IMR-90 (cell line): Measurements from ENCODE around the gene TGFB2. TPM values are rescaled to one million over a fixed set of nuclear protein-coding genes. Genes with fewer than 3 reads are reported as not detected.
A peak's percentile ranks its signal among the peaks of the same experiment; 100 is the strongest.

Source experiments
- ATAC-seq: fragments of 200-7000 bp; cut with Tn5 transposase; 2 replicates; pipeline ENCODE4 v1.9.1; 2020; ENCODE audit warnings: low read depth, mild to moderate bottlenecking, moderate library complexity
- BruUV-seq: library from RNA; stranded (reverse); fragments of 400-500 nt; replicated peaks from 2 replicates; lab custom pipeline; 2021; lab: Mats Ljungman, UMichigan
- CTCF ChIA-PET: fragments of 300-600 bp; formaldehyde crosslinking; extraction: SDS; loops from one replicate; lab custom pipeline; 2021; ENCODE audit warnings: antibody characterized with exemption; lab: Yijun Ruan, JAX
- POLR2A ChIA-PET: fragments of 300-600 bp; sonication (Branson Sonifier 250); formaldehyde crosslinking; loops from one replicate; lab custom pipeline; 2022; ENCODE audit warnings: antibody characterized with exemption; ENCODE audit not compliant: unreplicated experiment; lab: Charles Lee
- DNase-seq: peaks from one replicate; pipeline ENCODE4 v3.0.0; 2013
- H2AFZ ChIP-seq: replicated peaks from 2 replicates; pipeline ENCODE3; 2013; ENCODE audit warnings: low read length, mild to moderate bottlenecking; ENCODE audit not compliant: poor library complexity
- H2AK5ac ChIP-seq: 2 replicates; pipeline ENCODE4 v1.6.1; 2013; ENCODE audit warnings: low read depth, low read length, inconsistent platforms
- H2AK9ac ChIP-seq: replicated peaks from 2 replicates; pipeline ENCODE3; 2013; ENCODE audit warnings: mild to moderate bottlenecking, low read depth, low read length, moderate library complexity; ENCODE audit not compliant: poor library complexity
- H2BK120ac ChIP-seq: 2 replicates; pipeline ENCODE4 v1.6.1; 2013; ENCODE audit warnings: low read depth, low read length, inconsistent platforms
- H2BK15ac ChIP-seq: 3 replicates; pipeline ENCODE4 v1.6.1; 2013; ENCODE audit warnings: low read depth, low read length, inconsistent platforms
- H2BK20ac ChIP-seq: 2 replicates; pipeline ENCODE4 v1.6.1; 2013; ENCODE audit warnings: low read depth, mild to moderate bottlenecking, inconsistent platforms, low read length, moderate library complexity
- H2BK5ac ChIP-seq: 2 replicates; pipeline ENCODE4 v1.6.1; 2013; ENCODE audit warnings: mild to moderate bottlenecking, low read depth, low read length, inconsistent platforms; ENCODE audit not compliant: poor library complexity, severe bottlenecking
- H3K14ac ChIP-seq: replicated peaks from 2 replicates; pipeline ENCODE4 v1.6.1; 2013; ENCODE audit warnings: low read depth, low read length, inconsistent platforms
- H3K18ac ChIP-seq: 2 replicates; pipeline ENCODE4 v1.6.1; 2013; ENCODE audit warnings: low read depth, low read length, control low read depth
- H3K23ac ChIP-seq: 2 replicates; pipeline ENCODE4 v1.6.1; 2013; ENCODE audit warnings: low read depth, low read length, inconsistent platforms
- H3K27ac ChIP-seq: 2 replicates; pipeline ENCODE4 v1.5.1; 2013; ENCODE audit warnings: mild to moderate bottlenecking, control low read depth, low read length; ENCODE audit not compliant: insufficient read depth
- H3K27me3 ChIP-seq: 2 replicates; pipeline ENCODE4 v1.6.1; 2013; ENCODE audit warnings: low read length; ENCODE audit not compliant: control insufficient read depth, insufficient read depth
- H3K36me3 ChIP-seq: 2 replicates; pipeline ENCODE4 v1.6.1; 2013; ENCODE audit warnings: low read length, mixed read lengths; ENCODE audit not compliant: control insufficient read depth, insufficient read depth
- H3K4ac ChIP-seq: 2 replicates; pipeline ENCODE4 v1.6.1; 2013; ENCODE audit warnings: low read depth, low read length, inconsistent platforms
- H3K4me1 ChIP-seq: 2 replicates; pipeline ENCODE4 v1.6.1; 2013; ENCODE audit warnings: low read length, mixed read lengths; ENCODE audit not compliant: control insufficient read depth, insufficient read depth
- H3K4me2 ChIP-seq: 2 replicates; pipeline ENCODE4 v1.6.1; 2013; ENCODE audit warnings: low read depth, mild to moderate bottlenecking, control low read depth, low read length, moderate library complexity
- H3K4me3 ChIP-seq: 2 replicates; pipeline ENCODE4 v1.5.1; 2013; ENCODE audit warnings: low read depth, mild to moderate bottlenecking, control low read depth, low read length, moderate library complexity; ENCODE audit not compliant: insufficient read depth
- H3K56ac ChIP-seq: 2 replicates; pipeline ENCODE4 v1.6.1; 2013; ENCODE audit warnings: low read length, inconsistent platforms; ENCODE audit not compliant: insufficient read depth; ENCODE audit errors: extremely low read depth
- H3K79me1 ChIP-seq, 2 experiments: 2 replicates each; pipeline ENCODE4 v1.6.1; 2013; ENCODE audit warnings: low read length in 2 of 2, inconsistent platforms in 1 of 2, low read depth in 1 of 2
- H3K9ac ChIP-seq: 2 replicates; pipeline ENCODE4 v1.6.1; 2013; ENCODE audit warnings: low read depth, low read length, control low read depth
- H3K9me1 ChIP-seq: 2 replicates; pipeline ENCODE4 v1.6.1; 2013; ENCODE audit warnings: low read length, inconsistent platforms; ENCODE audit not compliant: insufficient read depth
- H3K9me3 ChIP-seq: 2 replicates; pipeline ENCODE4 v1.6.1; 2013; ENCODE audit warnings: low read length; ENCODE audit not compliant: control insufficient read depth, insufficient read depth
- H4K20me1 ChIP-seq: 2 replicates; pipeline ENCODE4 v1.6.1; 2013; ENCODE audit warnings: low read length, inconsistent platforms; ENCODE audit not compliant: insufficient read depth
- H4K5ac ChIP-seq: 2 replicates; pipeline ENCODE4 v1.6.1; 2013; ENCODE audit warnings: mild to moderate bottlenecking, low read depth, low read length, control low read depth
- H4K8ac ChIP-seq, 2 experiments: 2 replicates each; pipeline ENCODE4 v1.6.1; 2013; ENCODE audit warnings: low read depth in 2 of 2, low read length in 2 of 2, control low read depth in 1 of 2, inconsistent platforms in 1 of 2
- H4K91ac ChIP-seq: 2 replicates; pipeline ENCODE4 v1.6.1; 2013; ENCODE audit warnings: low read depth, low read length, inconsistent platforms; ENCODE audit not compliant: insufficient read depth
- BHLHE40 ChIP-seq: fragments of 150-350 bp; IDR thresholded peaks from 2 replicates; pipeline ENCODE4 v1.6.1; 2016; ENCODE audit warnings: mild to moderate bottlenecking, low read depth, low read length
- CEBPB ChIP-seq: IDR thresholded peaks from 2 replicates; pipeline ENCODE4 v1.6.1; 2012; ENCODE audit warnings: low read depth, low read length, improper control_type of control experiment
- CHD1 ChIP-seq: IDR thresholded peaks from 2 replicates; pipeline ENCODE4 v1.6.1; 2012; ENCODE audit warnings: low read depth, low read length, improper control_type of control experiment
- CTCF ChIP-seq: conservative IDR thresholded peaks from 2 replicates; pipeline ENCODE4 v1.5.1; 2012; ENCODE audit warnings: mild to moderate bottlenecking, low read depth, low read length, improper control_type of control experiment
- ELK1 ChIP-seq: fragments of 150-350 bp; IDR thresholded peaks from 2 replicates; pipeline ENCODE4 v1.6.1; 2016; ENCODE audit warnings: low read depth, mild to moderate bottlenecking, low read length, moderate library complexity, borderline replicate concordance
- FOS ChIP-seq: fragments of 150-350 bp; IDR thresholded peaks from 2 replicates; pipeline ENCODE4 v1.6.1; 2016; ENCODE audit warnings: low read depth, low read length
- MAFK ChIP-seq: IDR thresholded peaks from 2 replicates; pipeline ENCODE4 v1.6.1; 2012; ENCODE audit warnings: low read depth, low read length, improper control_type of control experiment
- MAZ ChIP-seq: IDR thresholded peaks from 2 replicates; pipeline ENCODE4 v1.6.1; 2012; ENCODE audit warnings: low read depth, mild to moderate bottlenecking, low read length, improper control_type of control experiment, moderate library complexity, borderline replicate concordance
- MXI1 ChIP-seq: IDR thresholded peaks from 2 replicates; pipeline ENCODE4 v1.6.1; 2012; ENCODE audit warnings: low read depth, mild to moderate bottlenecking, low read length, moderate library complexity, borderline replicate concordance
- NFE2L2 ChIP-seq: fragments of 150-350 bp; IDR thresholded peaks from 2 replicates; pipeline ENCODE4 v1.6.1; 2016; ENCODE audit warnings: low read depth, mild to moderate bottlenecking, low read length
- POLR2A ChIP-seq: IDR thresholded peaks from 2 replicates; pipeline ENCODE4 v1.6.1; 2012; ENCODE audit warnings: mild to moderate bottlenecking, low read depth, low read length
- RAD21 ChIP-seq: IDR thresholded peaks from 2 replicates; pipeline ENCODE4 v1.6.1; 2012; ENCODE audit warnings: low read length, improper control_type of control experiment
- RCOR1 ChIP-seq: IDR thresholded peaks from 2 replicates; pipeline ENCODE4 v1.6.1; 2012; ENCODE audit warnings: mild to moderate bottlenecking, low read length, improper control_type of control experiment; ENCODE audit not compliant: insufficient replicate concordance
- RFX5 ChIP-seq: IDR thresholded peaks from 2 replicates; pipeline ENCODE4 v1.8.0; 2012; ENCODE audit warnings: low read depth, mild to moderate bottlenecking, low read length, moderate library complexity
- SMC3 ChIP-seq: fragments of 150-350 bp; IDR thresholded peaks from 2 replicates; pipeline ENCODE4 v1.6.1; 2016; ENCODE audit warnings: low read depth, mild to moderate bottlenecking, antibody characterized with exemption, low read length, moderate library complexity
- USF2 ChIP-seq: fragments of 150-350 bp; IDR thresholded peaks from 2 replicates; pipeline ENCODE4 v1.6.1; 2017; ENCODE audit warnings: mild to moderate bottlenecking, antibody characterized with exemption, low read length, low read depth
- WGBS, 2 experiments: methylation state at CpG; one replicate each; pipeline versions ENCODE4 v1.1.5 to v1.1.7; 2013; ENCODE audit warnings: missing lambda C conversion rate in 2 of 2; ENCODE audit not compliant: insufficient read length in 1 of 2; ENCODE audit errors: extremely low coverage in 2 of 2; 5-methylcytosine and 5-hydroxymethylcytosine counted together
- dilution Hi-C: fragments of 300-500 bp; cut with HindIII; formaldehyde crosslinking; loops from one replicate; pipeline ENCODE4 v1.14.3; 2018; ENCODE audit warnings: low sequenced_read_pairs; ENCODE audit not compliant: unreplicated experiment
- in situ Hi-C: fragments of 300-500 bp; cut with MboI; formaldehyde crosslinking; loops from 3 replicates; pipeline ENCODE4 v1.14.3; 2019; ENCODE audit warnings: low sequenced_read_pairs, inconsistent platforms, mixed read lengths
- intact Hi-C: fragments of 100-400 bp; cut with micrococcal nuclease; formaldehyde crosslinking; loops from 2 replicates; pipeline ENCODE4 v1.10.0; 2022
- polyA plus RNA-seq, 3 experiments: library from polyadenylated mRNA; depleted of rRNA; stranded (reverse); fragments of >200 nt; gene quantifications; 2 replicates each; pipeline ENCODE4 v1.2.3, GENCODE V29; 2012; ENCODE audit warnings: low replicate concordance in 1 of 3
- total RNA-seq: library from RNA; depleted of rRNA; stranded (reverse); fragments of >200 nt; gene quantifications from 2 replicates; pipeline ENCODE4 v1.2.3, GENCODE V29; 2012

The TGFB2 gene
- total and polyA plus RNA-seq, 2 of the 4 experiments (the other 2 are of a cell fraction), result 3.7 to 3.8 TPM

DNA sequence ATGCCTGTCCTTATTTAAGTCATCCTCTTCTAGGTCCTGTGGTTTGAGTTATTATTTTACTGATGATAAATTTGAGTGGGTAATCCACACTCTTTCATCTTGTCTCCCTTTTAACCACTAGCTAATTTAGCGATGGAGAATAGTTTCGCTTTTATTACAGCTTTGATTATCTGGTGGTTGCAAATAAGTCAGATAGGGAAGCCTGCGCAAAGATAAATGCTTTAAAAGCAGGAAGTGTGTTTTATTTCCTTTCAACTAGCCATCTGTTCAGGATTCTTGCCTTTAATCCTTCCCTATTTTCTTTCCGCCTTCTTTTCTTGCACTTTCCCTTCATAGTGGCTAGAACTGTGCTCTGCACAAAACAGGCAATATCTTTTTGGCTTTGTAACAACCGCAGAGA lies 129.0 kb downstream of the TGFB2 start:
- dilution Hi-C loops, result no loop called here
- Histone ChIP-seq H3K27ac (no peak overlapping the region), H3K4me3 (no peak overlapping the region), H2AK5ac (no peak overlapping the region), H2BK15ac (peak overlapping the region; percentile 36; the same call in 1 of the 3 replicates), H2BK120ac (0 out of 2 replicates have a peak overlapping the region, but pooled peaks have one; percentile 19), H3K9me3 (no peaks in the 10 kb centered on the region), H4K91ac (no peak overlapping the region), H4K8ac (0 out of 4 replicates have a peak overlapping the region, but pooled peaks of 1 of the 2 experiments have one; percentile 69), H3K4me1 (peaks cover 8% of the 10 kb centered on the region), H3K9me1 (no peaks in the 10 kb centered on the region), H3K56ac (no peak overlapping the region), H2AFZ (no peak overlapping the region), H2AK9ac (no peak overlapping the region), H4K20me1 (no peaks in the 10 kb centered on the region), H3K23ac (no peak overlapping the region), H3K14ac (no peak overlapping the region), H3K27me3 (peaks cover 2% of the 10 kb centered on the region; the same call in 1 of the 2 replicates), H3K9ac (no peak overlapping the region), H3K18ac (peak overlapping the region; percentile 40; the same call in 1 of the 2 replicates), H2BK5ac (no peak overlapping the region), H4K5ac (peak overlapping the region; percentile 43; the same call in 1 of the 2 replicates), H3K79me1 (no peaks in the 10 kb centered on the region), H3K36me3 (no peaks in the 10 kb centered on the region), H2BK20ac (peak overlapping the region; percentile 11; the same call in 1 of the 2 replicates), H3K4me2 (no peak overlapping the region), H3K4ac (no peak overlapping the region)
- ChIA-PET CTCF (no interaction called here), POLR2A (no interaction called here)
- intact Hi-C loops, result no loop called here
- DNase-seq (no peak), ATAC-seq (no peak)
- TF ChIP-seq RFX5 (no peak), POLR2A (no peak), MXI1 (no peak), NFE2L2 (no peak), BHLHE40 (no peak), FOS (no peak), RCOR1 (no peak), ELK1 (no peak), MAFK (no peak), CTCF (no peak), CEBPB (no peak), SMC3 (no peak), USF2 (no peak), CHD1 (no peak), RAD21 (no peak), MAZ (no peak)
- in situ Hi-C loops, result no loop called here
- 100% methylated on average over 1 of the region's 5 CpGs; no CpG with 5 or more reads in 1 of the 2 experiments for WGBS, 2 experiments
- no TSS peak for BruUV-seq
